Keratinocyte (primary cell): ENCODE results near the gene PRRC2C.

Experiments
- CTCF ChIP-seq, 3 experiments: IDR thresholded peaks in 1 of 3; conservative IDR thresholded peaks in 1 of 3; optimal IDR thresholded peaks in 1 of 3; 2 replicates in 2 of 3; 3 replicates in 1 of 3; pipeline versions ENCODE3 to v1.5.1; 2011; ENCODE audit warnings: low read length in 3 of 3, mild to moderate bottlenecking in 3 of 3, moderate library complexity in 2 of 3, control low read depth in 1 of 3, inconsistent platforms in 1 of 3; ENCODE audit not compliant: insufficient read depth in 2 of 3; ENCODE audit errors: extremely low read depth in 1 of 3
- EZH2 ChIP-seq: IDR thresholded peaks from one replicate; pipeline ENCODE4 v1.6.1; 2012; ENCODE audit warnings: inconsistent platforms, mild to moderate bottlenecking, low read length, moderate library complexity

- TF ChIP-seq CTCF (optimal IDR thresholded peaks at IDR 0.05 in 1 of 3, IDR thresholded peaks at IDR 0.05 in 1 of 3, conservative IDR thresholded peaks at IDR 0.05 in 1 of 3; ENCODE audit: extremely low read depth in 1 of 3, insufficient read depth in 2 of 3, low read length in 3 of 3), result no peak
- TF ChIP-seq EZH2, result no peak
Observed at GRCh38 chr1:171613282-171613681, 128.0 kb downstream of the PRRC2C start.
